WTC11 (cell line): ENCODE results near the gene PGPEP1. TPM values are rescaled to one million over a fixed set of nuclear protein-coding genes. Genes with fewer than 3 reads are reported as not detected.

Experiments
- microRNA-seq: library from miRNA; unstranded; fragments of <30 nt; microRNA quantifications from one replicate; pipeline ENCODE4 v1.2.0, GENCODE V29; 2022; ENCODE audit warnings: borderline number of aligned reads
- total RNA-seq: library from RNA; stranded (reverse); gene quantifications from 3 replicates; pipeline ENCODE4 v1.2.3, GENCODE V29; 2021

Gene PGPEP1
- total RNA-seq, 1 experiment from 2014 or later, result 68.1 TPM

Small RNAs within 50 kb of the gene (microRNA-seq; reads per million reads assigned to microRNA genes)
- not detected for gene MIR3189

Other genes with a start within 250 kb of the PGPEP1 start
- 10.8 to 11.5 TPM (median 11.2 TPM) in 3 replicates for gene MAST3, start 242.8 kb upstream of the PGPEP1 start, total RNA-seq
- gene PIK3R2, start 187.4 kb upstream of the PGPEP1 start, total RNA-seq, result 51.9 to 56.9 TPM (median 53.8 TPM) in 3 replicates
- 20.2 to 30.3 TPM (median 26.2 TPM) in 3 replicates for gene IFI30, start 166.8 kb upstream of the PGPEP1 start, total RNA-seq
- 26.3 to 29.8 TPM (median 28.0 TPM) in 3 replicates for gene MPV17L2, start 147.4 kb upstream of the PGPEP1 start, total RNA-seq
- gene RAB3A, start 136.6 kb upstream of the PGPEP1 start, total RNA-seq, result 12.2 to 14.7 TPM (median 14.6 TPM) in 3 replicates
- gene PDE4C, start 114.2 kb upstream of the PGPEP1 start, total RNA-seq, result 3.0 to 5.7 TPM (median 3.8 TPM) in 3 replicates
- gene IQCN, start 66.1 kb upstream of the PGPEP1 start, total RNA-seq, result 0.46 to 1.0 TPM (median 0.61 TPM) in 3 replicates
- gene JUND, start 59.0 kb upstream of the PGPEP1 start, total RNA-seq, result 121 to 137 TPM (median 133 TPM) in 3 replicates
- gene LSM4, start 17.5 kb upstream of the PGPEP1 start, total RNA-seq, result 373 to 434 TPM (median 409 TPM) in 3 replicates
- 18.3 to 27.3 TPM (median 19.1 TPM) in 3 replicates for gene GDF15, start 45.6 kb downstream of the PGPEP1 start, total RNA-seq
- gene LRRC25, start 57.0 kb downstream of the PGPEP1 start, total RNA-seq, result 0.07 to 0.31 TPM (median 0.18 TPM) in 3 replicates
- gene SSBP4, start 78.8 kb downstream of the PGPEP1 start, total RNA-seq, result 44.5 to 51.2 TPM (median 47.4 TPM) in 3 replicates
- gene ISYNA1, start 97.5 kb downstream of the PGPEP1 start, total RNA-seq, result 236 to 310 TPM (median 307 TPM) in 3 replicates
- gene ELL, start 181.5 kb downstream of the PGPEP1 start, total RNA-seq, result 11.6 to 17.3 TPM (median 13.1 TPM) in 3 replicates
- 345 to 423 TPM (median 410 TPM) in 3 replicates for gene FKBP8, start 203.0 kb downstream of the PGPEP1 start, total RNA-seq
- 136 to 155 TPM (median 154 TPM) in 3 replicates for gene KXD1, start 217.3 kb downstream of the PGPEP1 start, total RNA-seq
- 1,300 to 1,361 TPM (median 1,328 TPM) in 3 replicates for gene UBA52, start 231.3 kb downstream of the PGPEP1 start, total RNA-seq
- 90.2 to 107 TPM (median 99.0 TPM) in 3 replicates for gene REX1BD, start 248.2 kb downstream of the PGPEP1 start, total RNA-seq